Measurements from ENCODE around the gene MYPOP. TPM values are rescaled to one million over a fixed set of nuclear protein-coding genes. Genes with fewer than 3 reads are reported as not detected.

MYPOP gene
- total and polyA plus RNA-seq, 9 donors: 3.0 to 9.1 (median 5.0) TPM

- Histone ChIP-seq H3K36me3 (no peaks in the 10 kb centered on the region), H3K27me3 (peaks cover 7% of the 10 kb centered on the region), H3K27ac (peak within 1 kb of the TSS; percentile 64 to 68), H3K9me3 (no peaks in the 10 kb centered on the region), H3K4me1 (ENCODE audit: insufficient read depth) (peaks cover 4% of the 10 kb centered on the region), H3K4me3 (peak within 1 kb of the TSS; percentile 97)
- 0% methylated on average over 65 of the region's 65 CpGs for WGBS, 3 donors
- peak; percentile 98 to 99 (median 98) for DNase-seq
- TF ChIP-seq POLR2A (IDR thresholded peaks at IDR 0.05) (peak; percentile 51), CTCF (IDR thresholded peaks at IDR 0.05) (no peak)
- intact Hi-C loops (cut with DNase I): no loop called here
These were observed 39.7 kb downstream of the MYPOP start, which contains the start of gene SYMPK for GRCh38 chr19:45862564-45863334. TSS of gene SYMPK (minus strand) at chr19:45863147. CDS start at chr19:45854495, 8,652 bp downstream.

- Histone ChIP-seq H3K4me3 (peak overlapping the region; percentile 97), H3K9me3 (no peaks in the 10 kb centered on the region), H3K36me3 (no peaks in the 10 kb centered on the region), H3K27me3 (peaks cover 7% of the 10 kb centered on the region), H3K4me1 (ENCODE audit: insufficient read depth) (peaks cover 4% of the 10 kb centered on the region), H3K27ac (peak overlapping the region in 1 of 2 donors; percentile 68)
- 0 to 1% (median 0%) methylated on average over 11 of the region's 11 CpGs for WGBS, 3 donors
- TF ChIP-seq EP300 (IDR thresholded peaks at IDR 0.05) (no peak), POLR2A (IDR thresholded peaks at IDR 0.05) (no peak), CTCF (IDR thresholded peaks at IDR 0.05) (no peak)
- intact Hi-C loops (cut with DNase I): no loop called here
- DNase-seq: no peak
These were observed 40.2 kb downstream of the MYPOP start for GRCh38 chr19:45862271-45862563.

- DNase-seq: no peak
- 75 to 89% (median 84%) methylated on average over 15 of the region's 15 CpGs for WGBS, 3 donors
- Histone ChIP-seq H3K9me3 (no peaks in the 10 kb centered on the region), H3K4me3 (no peak overlapping the region), H3K4me1 (ENCODE audit: insufficient read depth) (peaks cover 4% of the 10 kb centered on the region), H3K36me3 (no peaks in the 10 kb centered on the region), H3K27ac (no peak overlapping the region), H3K27me3 (peaks cover 7% of the 10 kb centered on the region)
- intact Hi-C loops (cut with DNase I): no loop called here
- TF ChIP-seq CTCF (IDR thresholded peaks at IDR 0.05) (no peak), POLR2A (IDR thresholded peaks at IDR 0.05) (no peak), EP300 (IDR thresholded peaks at IDR 0.05) (no peak)
These were observed 41.8 kb downstream of the MYPOP start for GRCh38 chr19:45860359-45861259.

- Histone ChIP-seq H3K4me1 (ENCODE audit: insufficient read depth) (no peaks in the 10 kb centered on the region), H3K27ac (no peak overlapping the region), H3K27me3 (no peaks in the 10 kb centered on the region), H3K4me3 (no peak overlapping the region), H3K36me3 (no peaks in the 10 kb centered on the region), H3K9me3 (no peaks in the 10 kb centered on the region)
- DNase-seq: no peak
- intact Hi-C loops (cut with DNase I): loop anchor here in 1 of 4 donors (10.0 kb wide), 1 partner anchor 1121 kb away; no protein-coding TSS in a partner anchor
- no peak for TF ChIP-seq CTCF (IDR thresholded peaks at IDR 0.05)
- no peak for TF ChIP-seq POLR2A (IDR thresholded peaks at IDR 0.05)
- 93 to 94% (median 93%) methylated on average over 16 of the region's 16 CpGs for WGBS, 3 donors
These were observed 48.1 kb downstream of the MYPOP start for GRCh38 chr19:45854167-45854778.

Data from ovary (tissue), 9 donors.